GM18867 (cell line): ENCODE data around the gene SCN8A.
"Not testable (repeated sequence)": the region's sequence is repeated elsewhere in the genome, so short reads cannot be mapped to it uniquely, and the experiment has no call there.

Experiments
- ATAC-seq: cut with Tn5 transposase; IDR thresholded peaks from one replicate; pipeline ENCODE4 v1.9.1; 2021; ENCODE audit warnings: mild to moderate bottlenecking, moderate library complexity; ENCODE audit not compliant: unreplicated experiment

Gene SCN8A

GRCh38 chr12:51621156-51621922, 30.3 kb downstream of the SCN8A start:
- no peak for ATAC-seq

- ATAC-seq, result no peak
Measured at GRCh38 chr12:51622564-51622963, 31.5 kb downstream of the SCN8A start.

- ATAC-seq, result no peak
Measured at GRCh38 chr12:51625370-51625769, 34.3 kb downstream of the SCN8A start.

GRCh38 chr12:51626115-51626514, 35.1 kb downstream of the SCN8A start:
- no peak for ATAC-seq

GRCh38 chr12:51626629-51627028, 35.6 kb downstream of the SCN8A start:
- no peak for ATAC-seq

- ATAC-seq, result no peak
Measured at GRCh38 chr12:51630256-51630880, 39.3 kb downstream of the SCN8A start.

- ATAC-seq, result no peak
Measured at GRCh38 chr12:51630986-51631385, 40.0 kb downstream of the SCN8A start.

GRCh38 chr12:51631591-51631990, 40.6 kb downstream of the SCN8A start:
- ATAC-seq, result no peak

- ATAC-seq, result no peak
Measured at GRCh38 chr12:51632623-51633022, 41.6 kb downstream of the SCN8A start.

GRCh38 chr12:51635346-51635745, 44.3 kb downstream of the SCN8A start:
- ATAC-seq, result no peak

GRCh38 chr12:51636581-51636980, 45.5 kb downstream of the SCN8A start:
- no peak for ATAC-seq

- ATAC-seq, result no peak
Measured at GRCh38 chr12:51636986-51637385, 46.0 kb downstream of the SCN8A start.

GRCh38 chr12:51639361-51639760, 48.3 kb downstream of the SCN8A start:
- no peak for ATAC-seq

- no peak for ATAC-seq
Measured at GRCh38 chr12:51642286-51642685, 51.3 kb downstream of the SCN8A start.

- ATAC-seq, result no peak
Measured at GRCh38 chr12:51643951-51644350, 52.9 kb downstream of the SCN8A start.

- not testable (repeated sequence) for ATAC-seq
Measured at GRCh38 chr12:51644691-51645090, 53.7 kb downstream of the SCN8A start.

GRCh38 chr12:51645961-51646360, 54.9 kb downstream of the SCN8A start:
- ATAC-seq, result no peak

- ATAC-seq, result no peak
Measured at GRCh38 chr12:51647647-51648046, 56.6 kb downstream of the SCN8A start.

GRCh38 chr12:51653431-51653830, 62.4 kb downstream of the SCN8A start:
- no peak for ATAC-seq

- ATAC-seq, result no peak
Measured at GRCh38 chr12:51661199-51661598, 70.2 kb downstream of the SCN8A start.

GRCh38 chr12:51661836-51662235, 70.8 kb downstream of the SCN8A start:
- no peak for ATAC-seq

GRCh38 chr12:51662728-51663154, 71.7 kb downstream of the SCN8A start:
- ATAC-seq, result no peak

- ATAC-seq, result no peak
Measured at GRCh38 chr12:51663390-51663789, 72.4 kb downstream of the SCN8A start.
